ENCODE data around the gene VHLL. TPM values are rescaled to one million over a fixed set of nuclear protein-coding genes. Genes with fewer than 3 reads are reported as not detected.

Gene VHLL
- total RNA-seq, 1 experiment from 2014 or later: not detected

GRCh38 chr1:156284112-156284511, 15.0 kb downstream of the VHLL start, which contains the start of gene TMEM79:
TMEM79 (plus strand) TSS chr1:156284325; CDS start chr1:156285227, 902 bp downstream.
- peak; percentile 78 to 79 for DNase-seq

GRCh38 chr1:156283521-156283920, 15.6 kb downstream of the VHLL start:
- peaks cover 12% of the 10 kb centered on the region for H3K4me1 Mint-ChIP-seq (ENCODE audit: low read depth, unreplicated experiment)
- no peak for TF ChIP-seq CTCF (IDR thresholded peaks at IDR 0.05; ENCODE audit: insufficient read depth in 1 of 2, low read depth in 1 of 2, low read length in 1 of 2, severe bottlenecking in 1 of 2, unreplicated experiment in 1 of 2)
- Histone ChIP-seq H3K9me3 (no peaks in the 10 kb centered on the region), H3K4me3 (ENCODE audit: low read depth, low read length) (peak overlapping the region; percentile 78), H3K36me3 (ENCODE audit: control insufficient read depth, insufficient read depth, low read length) (peaks cover 4% of the 10 kb centered on the region), H3K27me3 (replicated peaks; ENCODE audit: control insufficient read depth, insufficient read depth, low read length) (no peaks in the 10 kb centered on the region), H3K4me1 (peaks cover 24% of the 10 kb centered on the region)
- DNase-seq: no peak
- BruUV-seq (replicated peaks): no TSS peak
- intact Hi-C loops (cut with micrococcal nuclease; ENCODE audit: unreplicated experiment): no loop called here
- no peaks in the 10 kb centered on the region for H3K27me3 Mint-ChIP-seq (ENCODE audit: insufficient read depth, unreplicated experiment)
- ChIA-PET POLR2A (interaction anchor here (0.6 to 2.3 kb wide), 7 partner anchors 8 to 340 kb away, joined by 3 to 13 read pairs (median 5); partner anchors contain the start of genes CCT3, GLMP, PMF1 and TSACC), CTCF (interaction anchor here (1.2 to 3.7 kb wide), 4 partner anchors 36 to 162 kb away, joined by 5 to 22 read pairs (median 5); no protein-coding TSS in a partner anchor)
- peaks cover 27% of the 10 kb centered on the region for H3K36me3 Mint-ChIP-seq (ENCODE audit: insufficient read depth, unreplicated experiment)
- H3K27ac Mint-ChIP-seq (ENCODE audit: unreplicated experiment): peak overlapping the region; percentile 61
- no peaks in the 10 kb centered on the region for H3K9me3 Mint-ChIP-seq (ENCODE audit: unreplicated experiment)
- H3K4me3 Mint-ChIP-seq (ENCODE audit: unreplicated experiment): peak overlapping the region; percentile 78

More at GRCh38 chr1:156284112-156284511, 15.0 kb downstream of the VHLL start, which contains the start of gene TMEM79:
- Histone ChIP-seq H3K4me3 (ENCODE audit: low read depth, low read length) (peak within 1 kb of the TSS; percentile 78), H3K36me3 (ENCODE audit: control insufficient read depth, insufficient read depth, low read length) (peaks cover 5% of the 10 kb centered on the region), H3K4me1 (peaks cover 24% of the 10 kb centered on the region), H3K27me3 (replicated peaks; ENCODE audit: control insufficient read depth, insufficient read depth, low read length) (no peaks in the 10 kb centered on the region), H3K9me3 (no peaks in the 10 kb centered on the region)
- BruUV-seq (replicated peaks): no TSS peak
- Mint-ChIP-seq H3K9me3 (ENCODE audit: unreplicated experiment) (no peaks in the 10 kb centered on the region), H3K4me3 (ENCODE audit: unreplicated experiment) (peak within 1 kb of the TSS; percentile 78), H3K27ac (ENCODE audit: unreplicated experiment) (peak within 1 kb of the TSS; percentile 61), H3K4me1 (ENCODE audit: low read depth, unreplicated experiment) (peaks cover 12% of the 10 kb centered on the region), H3K27me3 (ENCODE audit: insufficient read depth, unreplicated experiment) (no peaks in the 10 kb centered on the region), H3K36me3 (ENCODE audit: insufficient read depth, unreplicated experiment) (peaks cover 25% of the 10 kb centered on the region)
- CTCF ChIA-PET: interaction anchor here (3.7 kb wide), 1 partner anchor 59 kb away, joined by 22 read pairs; no protein-coding TSS in a partner anchor
- no peak for TF ChIP-seq CTCF (IDR thresholded peaks at IDR 0.05; ENCODE audit: insufficient read depth in 1 of 2, low read depth in 1 of 2, low read length in 1 of 2, severe bottlenecking in 1 of 2, unreplicated experiment in 1 of 2)
- POLR2A ChIA-PET: interaction anchor here (0.6 to 2.3 kb wide), 3 partner anchors 11 to 87 kb away, joined by 3 to 13 read pairs (median 5); partner anchors contain the start of genes GLMP and PMF1
- intact Hi-C loops (cut with micrococcal nuclease; ENCODE audit: unreplicated experiment): loop anchor here (1.0 kb wide), 1 partner anchor 35 kb away; no protein-coding TSS in a partner anchor

GRCh38 chr1:156282479-156283222, 16.5 kb downstream of the VHLL start, which contains the start of gene SMG5:
SMG5 (minus strand) TSS chr1:156282825; CDS start chr1:156282680, 145 bp downstream.
- Mint-ChIP-seq H3K27ac (ENCODE audit: unreplicated experiment) (peak within 1 kb of the TSS; percentile 61), H3K36me3 (ENCODE audit: insufficient read depth, unreplicated experiment) (peaks cover 32% of the 10 kb centered on the region), H3K4me3 (ENCODE audit: unreplicated experiment) (peak within 1 kb of the TSS; percentile 78), H3K9me3 (ENCODE audit: unreplicated experiment) (no peaks in the 10 kb centered on the region), H3K27me3 (ENCODE audit: insufficient read depth, unreplicated experiment) (no peaks in the 10 kb centered on the region), H3K4me1 (ENCODE audit: low read depth, unreplicated experiment) (peaks cover 17% of the 10 kb centered on the region)
- Histone ChIP-seq H3K36me3 (ENCODE audit: control insufficient read depth, insufficient read depth, low read length) (peaks cover 7% of the 10 kb centered on the region), H3K27me3 (replicated peaks; ENCODE audit: control insufficient read depth, insufficient read depth, low read length) (no peaks in the 10 kb centered on the region), H3K9me3 (no peaks in the 10 kb centered on the region), H3K4me1 (peaks cover 24% of the 10 kb centered on the region), H3K4me3 (ENCODE audit: low read depth, low read length) (peak within 1 kb of the TSS; percentile 78)
- no peak for TF ChIP-seq CTCF (IDR thresholded peaks at IDR 0.05; ENCODE audit: insufficient read depth in 1 of 2, low read depth in 1 of 2, low read length in 1 of 2, severe bottlenecking in 1 of 2, unreplicated experiment in 1 of 2)
- POLR2A ChIA-PET: interaction anchor here (0.6 to 2.3 kb wide), 10 partner anchors 9 to 339 kb away, joined by 3 to 13 read pairs (median 5); partner anchors contain the start of genes ARHGEF2, CCT3, GLMP and MEF2D
- BruUV-seq (replicated peaks): no TSS peak
- peak; percentile 98 for DNase-seq
- CTCF ChIA-PET: interaction anchor here (0.6 to 3.7 kb wide), 9 partner anchors 37 to 379 kb away, joined by 3 to 22 read pairs (median 5); partner anchors contain the start of gene SLC25A44
- intact Hi-C loops (cut with micrococcal nuclease; ENCODE audit: unreplicated experiment): loop anchor here (1.0 kb wide), 1 partner anchor 56 kb away; the partner anchor contains the start of genes CCT3 and TSACC

Measured in Caco-2 (cell line).